Adipose tissue (tissue), 3 donors: Measurements from ENCODE around the gene DDX25. TPM values are rescaled to one million over a fixed set of nuclear protein-coding genes. Genes with fewer than 3 reads are reported as not detected.

Experiments
- H3K27ac ChIP-seq: one replicate; pipeline ENCODE4 v1.5.1; 2013; ENCODE audit warnings: low read depth, low read length
- WGBS, 3 donors: extraction: QIAGEN DNeasy Blood & Tissue Kit; methylation state at CpG; one replicate each; pipeline ENCODE4 v1.1.7; 2013; 5-methylcytosine and 5-hydroxymethylcytosine counted together
- polyA plus RNA-seq, 3 donors: library from polyadenylated mRNA; stranded (reverse); fragments of 200-250 nt; gene quantifications; one replicate each; pipeline ENCODE4 v1.2.3, GENCODE V29; 2013
- donor health status: healthy with polysubstance abuse.
- donor health status: Bipolar disorder and iron deficiency.
- donor health status: healthy.

Gene DDX25
- polyA plus RNA-seq, 3 donors, result 0.06 to 0.34 (median 0.26) TPM

GRCh38 chr11:125956391-125957134 is 52.3 kb downstream of the DDX25 start:
- 67 to 76% (median 75%) methylated on average over 22 of the region's 22 CpGs for WGBS, 3 donors
- peak overlapping the region; percentile 22 for H3K27ac ChIP-seq

- H3K27ac ChIP-seq, result no peak overlapping the region
- 79 to 86% (median 85%) methylated on average over 14 of the region's 14 CpGs for WGBS, 3 donors
Measured at GRCh38 chr11:125957618-125958332, 53.5 kb downstream of the DDX25 start.

GRCh38 chr11:125958872-125959400 is 54.6 kb downstream of the DDX25 start:
- no peak overlapping the region for H3K27ac ChIP-seq
- WGBS, 3 donors, result 82 to 90% (median 90%) methylated on average over 4 of the region's 4 CpGs

GRCh38 chr11:125959511-125959910 is 55.2 kb downstream of the DDX25 start:
- 91 to 95% (median 92%) methylated on average over 6 of the region's 6 CpGs for WGBS, 3 donors
- H3K27ac ChIP-seq, result no peak overlapping the region

- 88 to 93% (median 90%) methylated on average over 10 of the region's 10 CpGs for WGBS, 3 donors
- no peak overlapping the region for H3K27ac ChIP-seq
Measured at GRCh38 chr11:125959931-125960330, 55.6 kb downstream of the DDX25 start.

- no peak overlapping the region for H3K27ac ChIP-seq
- 75 to 86% (median 83%) methylated on average over 6 of the region's 6 CpGs for WGBS, 3 donors
Measured at GRCh38 chr11:125960771-125961170, 56.5 kb downstream of the DDX25 start.

- H3K27ac ChIP-seq, result no peak overlapping the region
- WGBS, 3 donors, result 91 to 96% (median 95%) methylated on average over 4 of the region's 4 CpGs
Measured at GRCh38 chr11:125967515-125967914, 63.2 kb downstream of the DDX25 start.

GRCh38 chr11:125968354-125968753 is 64.0 kb downstream of the DDX25 start:
- 50 to 63% (median 61%) methylated on average over 7 of the region's 7 CpGs for WGBS, 3 donors

GRCh38 chr11:125971618-125972017 is 67.3 kb downstream of the DDX25 start:
- WGBS, 3 donors, result 54 to 71% (median 59%) methylated on average over 6 of the region's 6 CpGs
- no peak overlapping the region for H3K27ac ChIP-seq

More at GRCh38 chr11:125968354-125968753, 64.0 kb downstream of the DDX25 start:
- no peak overlapping the region for H3K27ac ChIP-seq

- H3K27ac ChIP-seq, result no peak overlapping the region
Measured at GRCh38 chr11:125974284-125974683, 70.0 kb downstream of the DDX25 start.

- WGBS, 3 donors, result 89 to 94% (median 90%) methylated on average over 6 of the region's 6 CpGs
- no peak overlapping the region for H3K27ac ChIP-seq
Measured at GRCh38 chr11:125975634-125976033, 71.3 kb downstream of the DDX25 start.

GRCh38 chr11:125976156-125976555 is 71.8 kb downstream of the DDX25 start:
- no peak overlapping the region for H3K27ac ChIP-seq

- 86 to 90% (median 88%) methylated on average over 3 of the region's 3 CpGs for WGBS, 3 donors
- H3K27ac ChIP-seq, result no peak overlapping the region
Measured at GRCh38 chr11:125977333-125977732, 73.0 kb downstream of the DDX25 start.

GRCh38 chr11:125978181-125978716 is 73.9 kb downstream of the DDX25 start:
- 63 to 80% (median 65%) methylated on average over 6 of the region's 6 CpGs for WGBS, 3 donors

More at GRCh38 chr11:125978181-125978716, 73.9 kb downstream of the DDX25 start:
- H3K27ac ChIP-seq, result no peak overlapping the region

Other genes starting within 250 kb of the DDX25 start
- not detected for gene ACRV1, start 223.7 kb upstream of the DDX25 start, polyA plus RNA-seq
- not detected for gene PATE1, start 158.2 kb upstream of the DDX25 start, polyA plus RNA-seq
- gene PATE2, start 125.7 kb upstream of the DDX25 start, polyA plus RNA-seq, result not detected
- gene PATE3, start 116.4 kb upstream of the DDX25 start, polyA plus RNA-seq, result not detected
- not detected for gene PATE4, start 71.2 kb upstream of the DDX25 start, polyA plus RNA-seq
- 1 to 10 TPM; 1.1 to 2.6 (median 2.0) TPM for gene HYLS1, start 16.8 kb upstream of the DDX25 start, polyA plus RNA-seq
- gene PUS3, start 1.3 kb upstream of the DDX25 start, polyA plus RNA-seq, result 10 to 100 TPM in 1 of 3 donors, 1 to 10 TPM in 2; 8.6 to 12.2 (median 8.9) TPM
- under 1 TPM; 0.02 to 0.45 (median 0.13) TPM for gene VSIG10L2, start 41.5 kb downstream of the DDX25 start, polyA plus RNA-seq
- 1 to 10 TPM; 1.3 to 7.3 (median 4.2) TPM for gene CDON, start 158.4 kb downstream of the DDX25 start, polyA plus RNA-seq